Measurements from ENCODE around the gene PCNX2. TPM values are rescaled to one million over a fixed set of nuclear protein-coding genes. Genes with fewer than 3 reads are reported as not detected.

The PCNX2 gene
- total RNA-seq, 1 donor from 2014 or later: 25.5 TPM

DNA sequence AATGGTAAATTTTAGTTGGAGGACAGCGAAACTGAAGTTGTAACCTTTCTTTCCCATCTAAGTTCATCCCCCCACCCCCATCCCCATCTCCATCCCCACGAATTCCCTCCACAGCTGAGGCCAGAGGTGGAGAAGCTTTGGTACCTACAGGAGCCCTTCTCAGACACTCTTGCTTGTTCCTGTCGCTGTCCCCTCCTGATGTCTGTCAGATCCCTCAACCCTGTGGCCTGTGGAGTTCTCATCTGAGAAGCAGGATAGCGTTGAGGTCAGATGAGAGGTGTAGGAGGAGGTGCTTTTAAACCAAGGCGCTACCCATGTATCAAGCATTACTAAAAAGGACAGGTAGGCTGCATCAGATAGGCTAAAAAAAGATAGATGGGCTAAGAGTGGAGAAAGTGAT lies 344.3 kb downstream of the PCNX2 start:
- peak overlapping the region; percentile 84 for H3K4me2 ChIP-seq (ENCODE audit: low read length)
- Mint-ChIP-seq H3K27ac (ENCODE audit: unreplicated experiment) (peak overlapping the region; percentile 81), H3K4me3 (ENCODE audit: unreplicated experiment) (peak overlapping the region; percentile 98), H3K9me3 (ENCODE audit: unreplicated experiment) (peaks cover under 1% of the 10 kb centered on the region), H3K4me1 (ENCODE audit: low read depth, unreplicated experiment) (peaks cover 43% of the 10 kb centered on the region), H3K27me3 (ENCODE audit: low read depth, unreplicated experiment) (no peaks in the 10 kb centered on the region), H3K36me3 (ENCODE audit: low read depth, unreplicated experiment) (peaks cover 2% of the 10 kb centered on the region)
- TF ChIP-seq EZH2 (IDR thresholded peaks at IDR 0.05; ENCODE audit: insufficient read depth, low read length): no peak
- TF ChIP-seq, protein P1, sequence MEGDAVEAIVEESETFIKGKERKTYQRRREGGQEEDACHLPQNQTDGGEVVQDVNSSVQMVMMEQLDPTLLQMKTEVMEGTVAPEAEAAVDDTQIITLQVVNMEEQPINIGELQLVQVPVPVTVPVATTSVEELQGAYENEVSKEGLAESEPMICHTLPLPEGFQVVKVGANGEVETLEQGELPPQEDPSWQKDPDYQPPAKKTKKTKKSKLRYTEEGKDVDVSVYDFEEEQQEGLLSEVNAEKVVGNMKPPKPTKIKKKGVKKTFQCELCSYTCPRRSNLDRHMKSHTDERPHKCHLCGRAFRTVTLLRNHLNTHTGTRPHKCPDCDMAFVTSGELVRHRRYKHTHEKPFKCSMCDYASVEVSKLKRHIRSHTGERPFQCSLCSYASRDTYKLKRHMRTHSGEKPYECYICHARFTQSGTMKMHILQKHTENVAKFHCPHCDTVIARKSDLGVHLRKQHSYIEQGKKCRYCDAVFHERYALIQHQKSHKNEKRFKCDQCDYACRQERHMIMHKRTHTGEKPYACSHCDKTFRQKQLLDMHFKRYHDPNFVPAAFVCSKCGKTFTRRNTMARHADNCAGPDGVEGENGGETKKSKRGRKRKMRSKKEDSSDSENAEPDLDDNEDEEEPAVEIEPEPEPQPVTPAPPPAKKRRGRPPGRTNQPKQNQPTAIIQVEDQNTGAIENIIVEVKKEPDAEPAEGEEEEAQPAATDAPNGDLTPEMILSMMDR (IDR thresholded peaks at IDR 0.05; ENCODE audit: insufficient read depth, low read depth, low read length): no peak
- H3K4me3 ChIP-seq (ENCODE audit: insufficient read depth, low read depth, low read length): peak overlapping the region; percentile 84
- H3K27me3 ChIP-seq (ENCODE audit: insufficient read depth, low read length): no peaks in the 10 kb centered on the region
- DNase-seq (ENCODE audit: low read depth) (no peak), FAIRE-seq (no peak)
- H3K79me2 ChIP-seq (ENCODE audit: insufficient read depth, low read length): peaks cover 29% of the 10 kb centered on the region
- H3K9ac ChIP-seq (ENCODE audit: low read length): peak overlapping the region; percentile 84
- H4K20me1 ChIP-seq (ENCODE audit: insufficient read depth, low read length): no peaks in the 10 kb centered on the region
- peak overlapping the region; percentile 89 for H2AFZ ChIP-seq (ENCODE audit: low read depth, low read length)
- H3K27ac ChIP-seq (ENCODE audit: low read depth, low read length): no peak overlapping the region
- H3K4me1 ChIP-seq (ENCODE audit: insufficient read depth, low read length): peaks cover 23% of the 10 kb centered on the region
- H3K9me3 ChIP-seq (ENCODE audit: insufficient read depth, low read depth, low read length): no peaks in the 10 kb centered on the region
- no peaks in the 10 kb centered on the region for H3K36me3 ChIP-seq (ENCODE audit: insufficient read depth, low read length)

- Histone ChIP-seq H3K27ac (ENCODE audit: low read depth, low read length) (peak within 1 kb of the TSS; percentile 85), H3K36me3 (ENCODE audit: insufficient read depth, low read length) (no peaks in the 10 kb centered on the region), H3K79me2 (ENCODE audit: insufficient read depth, low read length) (peaks cover 22% of the 10 kb centered on the region), H3K4me2 (ENCODE audit: low read length) (peak within 1 kb of the TSS; percentile 84), H3K4me3 (ENCODE audit: insufficient read depth, low read depth, low read length) (peak within 1 kb of the TSS; percentile 84), H2AFZ (ENCODE audit: low read depth, low read length) (peak within 1 kb of the TSS; percentile 89), H3K9ac (ENCODE audit: low read length) (peak within 1 kb of the TSS; percentile 84), H3K4me1 (ENCODE audit: insufficient read depth, low read length) (peaks cover 23% of the 10 kb centered on the region), H4K20me1 (ENCODE audit: insufficient read depth, low read length) (no peaks in the 10 kb centered on the region), H3K27me3 (ENCODE audit: insufficient read depth, low read length) (no peaks in the 10 kb centered on the region), H3K9me3 (ENCODE audit: insufficient read depth, low read depth, low read length) (no peaks in the 10 kb centered on the region)
- no peak for TF ChIP-seq EZH2 (IDR thresholded peaks at IDR 0.05; ENCODE audit: insufficient read depth, low read length)
- TF ChIP-seq, protein P1 (IDR thresholded peaks at IDR 0.05; ENCODE audit: insufficient read depth, low read depth, low read length): no peak
- FAIRE-seq: peak; percentile 67
- H3K27ac Mint-ChIP-seq (ENCODE audit: unreplicated experiment): peak within 1 kb of the TSS; percentile 99
- peaks cover 2% of the 10 kb centered on the region for H3K9me3 Mint-ChIP-seq (ENCODE audit: unreplicated experiment)
- peak; percentile 73 for DNase-seq (ENCODE audit: low read depth)
- H3K36me3 Mint-ChIP-seq (ENCODE audit: low read depth, unreplicated experiment): peaks cover 1% of the 10 kb centered on the region
- no peaks in the 10 kb centered on the region for H3K27me3 Mint-ChIP-seq (ENCODE audit: low read depth, unreplicated experiment)
- H3K4me1 Mint-ChIP-seq (ENCODE audit: low read depth, unreplicated experiment): peaks cover 37% of the 10 kb centered on the region
- H3K4me3 Mint-ChIP-seq (ENCODE audit: unreplicated experiment): peak within 1 kb of the TSS; percentile 98
Measured at GRCh38 chr1:232950197-232951176, 345.0 kb downstream of the PCNX2 start, which contains the start of gene NTPCR. NTPCR (plus strand) TSS chr1:232950611; CDS start chr1:232950711, 100 bp downstream.

Data from astrocyte (in vitro differentiated cells and primary cell).